NCI-H1436 (cell line): Measurements from ENCODE around the gene CRK.

Experiments used
- DNase-seq: peaks from one replicate; lab custom pipeline; 2025; lab: John Stamatoyannopoulos, UW

CRK gene

GRCh38 chr17:1486802-1487695, 31.0 kb upstream of the CRK start:
- DNase-seq = peak; percentile 88

- DNase-seq = peak; percentile 30
These were observed 29.7 kb upstream of the CRK start for GRCh38 chr17:1485423-1486376.

- DNase-seq = peak; percentile 84
These were observed 28.8 kb upstream of the CRK start for GRCh38 chr17:1484676-1485422.

GRCh38 chr17:1484060-1484535, 28.1 kb upstream of the CRK start:
- DNase-seq = no peak

GRCh38 chr17:1482680-1483079, 26.6 kb upstream of the CRK start:
- no peak for DNase-seq

- no peak for DNase-seq
These were observed 25.7 kb upstream of the CRK start for GRCh38 chr17:1481736-1482135.

- DNase-seq = no peak
These were observed 24.9 kb upstream of the CRK start for GRCh38 chr17:1480747-1481465.

GRCh38 chr17:1478418-1478817, 22.4 kb upstream of the CRK start:
- DNase-seq = no peak

- no peak for DNase-seq
These were observed 19.4 kb upstream of the CRK start for GRCh38 chr17:1475321-1475854.

GRCh38 chr17:1474402-1475189, 18.6 kb upstream of the CRK start:
- DNase-seq = no peak

GRCh38 chr17:1473841-1474240, 17.8 kb upstream of the CRK start:
- no peak for DNase-seq

- DNase-seq = no peak
These were observed 17.1 kb upstream of the CRK start for GRCh38 chr17:1473170-1473569.

GRCh38 chr17:1471911-1472821, 16.1 kb upstream of the CRK start:
- no peak for DNase-seq

- DNase-seq = no peak
These were observed 15.5 kb upstream of the CRK start for GRCh38 chr17:1471490-1471889.

- DNase-seq = no peak
These were observed 14.9 kb upstream of the CRK start for GRCh38 chr17:1470755-1471462.

GRCh38 chr17:1470071-1470754, 14.2 kb upstream of the CRK start:
- no peak for DNase-seq

GRCh38 chr17:1469231-1469852, 13.3 kb upstream of the CRK start:
- no peak for DNase-seq
